ENCODE results near the gene TARBP1.
"Not testable (repeated sequence)": the region's sequence is repeated elsewhere in the genome, so short reads cannot be mapped to it uniquely, and the experiment has no call there.

TARBP1 gene

GRCh38 chr1:234505769-234506102 lies 26.8 kb upstream of the TARBP1 start:
- no peak for DNase-seq

- no peak for DNase-seq
These were observed 26.2 kb upstream of the TARBP1 start for GRCh38 chr1:234504969-234505768.

- DNase-seq: not testable (repeated sequence)
These were observed 25.3 kb upstream of the TARBP1 start for GRCh38 chr1:234504251-234504650.

DNA sequence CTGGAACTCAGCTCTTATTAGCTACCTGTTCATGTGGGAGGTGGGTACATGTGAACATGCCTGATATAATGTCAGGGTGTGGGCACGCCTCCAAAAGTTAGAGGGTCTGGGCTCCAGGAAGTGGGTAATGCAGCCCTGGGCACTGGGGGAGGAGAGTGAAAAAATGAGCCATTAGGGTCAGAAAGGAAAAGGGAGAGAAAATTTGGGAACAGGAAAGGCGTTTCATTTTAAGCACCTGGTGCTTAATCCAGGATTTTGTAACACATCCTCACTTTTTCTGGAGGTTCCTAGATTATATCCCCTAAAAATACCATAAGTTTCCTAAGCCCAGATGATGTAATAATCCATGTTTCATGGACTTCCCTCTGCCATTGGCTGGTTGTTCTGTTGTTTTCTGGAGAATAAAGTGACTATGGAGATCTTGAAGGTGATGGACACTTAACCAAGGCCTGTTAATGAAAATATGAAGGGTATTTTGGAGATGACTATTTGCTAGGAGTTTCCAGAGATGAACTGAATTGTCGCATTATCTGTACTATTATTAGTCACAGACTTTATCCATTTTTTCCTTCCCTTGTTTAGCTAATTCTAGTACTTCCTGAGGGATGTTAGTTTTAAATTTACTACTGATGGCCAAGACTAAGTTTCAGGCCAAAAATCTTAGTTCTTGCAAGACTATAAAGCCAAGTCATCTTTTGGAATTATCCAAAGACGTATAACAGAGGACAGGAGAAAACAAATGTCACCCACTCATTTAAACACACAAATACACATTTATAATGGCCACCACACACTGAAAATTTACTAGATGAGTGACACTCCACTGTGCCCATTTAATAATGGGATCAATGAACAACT lies 24.4 kb upstream of the TARBP1 start:
- no peak for DNase-seq

DNA sequence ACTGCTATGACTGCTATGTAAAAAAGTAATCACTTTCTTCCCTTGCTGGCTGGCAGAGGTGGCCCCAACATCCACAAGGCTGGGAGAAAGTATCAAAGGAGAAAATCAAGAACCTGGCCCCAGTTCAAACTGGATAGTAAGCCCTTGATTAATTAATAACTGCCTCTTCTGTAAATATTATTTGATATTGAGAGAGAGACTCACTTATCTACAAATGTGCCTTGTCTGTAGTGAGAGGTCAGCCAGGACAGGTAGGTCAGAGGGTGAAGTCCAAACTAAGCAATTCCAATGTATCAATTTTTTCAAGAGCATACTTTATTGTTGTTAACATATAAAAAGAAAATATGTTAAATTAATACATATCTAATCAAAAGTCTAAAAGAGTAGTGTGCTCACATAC lies 23.8 kb upstream of the TARBP1 start:
- no peak for DNase-seq

DNA sequence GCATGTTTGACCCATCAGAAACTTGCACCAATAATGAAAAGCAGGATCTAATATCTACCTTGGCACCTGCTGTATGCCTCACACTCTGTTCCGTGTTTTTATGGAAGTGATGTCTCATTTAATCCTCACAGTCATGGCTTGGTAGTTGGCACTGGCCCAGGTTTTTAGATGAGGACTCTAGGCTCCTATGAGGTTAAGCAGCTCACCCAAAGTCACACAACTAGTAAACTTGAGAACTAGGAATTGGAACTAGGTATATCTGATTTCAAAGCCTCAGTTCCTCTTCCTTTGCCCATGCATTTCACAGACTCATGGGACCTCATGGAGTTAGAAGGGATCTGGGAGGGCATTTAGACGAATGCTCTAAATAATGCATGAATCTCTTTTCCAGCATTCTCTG lies 21.3 kb upstream of the TARBP1 start:
- DNase-seq: no peak

DNA sequence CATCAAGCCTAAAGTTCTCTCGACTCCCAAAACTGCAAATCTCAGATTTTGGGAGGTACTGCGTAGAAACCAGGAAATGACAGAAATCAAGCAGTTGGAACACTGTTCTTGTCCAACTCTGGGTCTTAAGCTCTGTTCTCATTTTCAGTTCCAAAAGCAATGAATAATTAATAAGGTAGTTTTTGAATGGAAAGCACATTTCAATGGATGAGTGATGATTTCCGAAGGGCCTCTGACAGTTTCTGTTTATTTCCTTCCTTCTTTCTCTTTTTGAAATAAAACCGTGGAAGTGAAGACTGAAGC lies 20.9 kb upstream of the TARBP1 start:
- no peak for DNase-seq

DNA sequence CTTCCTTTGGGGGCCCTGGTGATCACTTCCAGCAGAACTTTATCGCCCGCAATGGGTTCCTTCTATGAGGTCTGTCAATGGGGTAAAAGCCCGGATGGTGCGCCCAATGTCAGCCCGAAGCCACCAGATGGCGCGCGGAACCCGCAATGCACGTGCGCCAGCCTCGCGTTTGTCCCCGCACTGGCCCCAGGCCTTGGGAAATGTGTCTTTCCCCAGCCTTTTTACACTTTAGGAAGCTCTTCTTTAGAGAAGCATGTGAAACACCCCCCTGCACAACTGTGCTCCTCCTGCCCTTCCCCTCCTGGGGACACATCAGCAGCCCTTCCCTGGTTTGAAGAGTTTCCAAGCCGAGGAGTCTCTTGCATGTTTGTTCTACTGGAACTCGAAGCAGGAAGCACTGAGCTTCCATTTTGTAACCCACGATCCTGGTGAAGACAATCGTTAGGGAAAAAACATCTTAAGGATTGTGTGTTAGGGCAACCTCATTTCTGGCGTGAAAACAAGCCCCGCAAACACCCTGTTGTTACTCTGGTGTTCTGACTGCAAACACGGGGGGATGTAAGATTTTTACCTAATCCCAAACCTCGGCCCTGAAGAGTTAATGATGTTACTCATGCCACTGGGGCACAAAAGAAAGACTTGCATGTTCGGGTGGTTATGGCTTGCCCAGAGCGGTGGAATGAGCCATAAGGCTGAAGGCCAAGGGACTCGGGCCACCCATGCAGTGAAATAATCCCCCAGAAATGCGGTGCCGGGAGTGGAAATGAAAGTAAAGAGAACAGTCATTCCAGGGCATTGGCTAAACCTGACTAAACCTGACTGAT lies 20.4 kb upstream of the TARBP1 start:
- DNase-seq: peak; percentile 72

GRCh38 chr1:234498448-234499118 lies 19.6 kb upstream of the TARBP1 start:
- no peak for DNase-seq

- no peak for DNase-seq
These were observed 18.6 kb upstream of the TARBP1 start for GRCh38 chr1:234497589-234497988.

DNA sequence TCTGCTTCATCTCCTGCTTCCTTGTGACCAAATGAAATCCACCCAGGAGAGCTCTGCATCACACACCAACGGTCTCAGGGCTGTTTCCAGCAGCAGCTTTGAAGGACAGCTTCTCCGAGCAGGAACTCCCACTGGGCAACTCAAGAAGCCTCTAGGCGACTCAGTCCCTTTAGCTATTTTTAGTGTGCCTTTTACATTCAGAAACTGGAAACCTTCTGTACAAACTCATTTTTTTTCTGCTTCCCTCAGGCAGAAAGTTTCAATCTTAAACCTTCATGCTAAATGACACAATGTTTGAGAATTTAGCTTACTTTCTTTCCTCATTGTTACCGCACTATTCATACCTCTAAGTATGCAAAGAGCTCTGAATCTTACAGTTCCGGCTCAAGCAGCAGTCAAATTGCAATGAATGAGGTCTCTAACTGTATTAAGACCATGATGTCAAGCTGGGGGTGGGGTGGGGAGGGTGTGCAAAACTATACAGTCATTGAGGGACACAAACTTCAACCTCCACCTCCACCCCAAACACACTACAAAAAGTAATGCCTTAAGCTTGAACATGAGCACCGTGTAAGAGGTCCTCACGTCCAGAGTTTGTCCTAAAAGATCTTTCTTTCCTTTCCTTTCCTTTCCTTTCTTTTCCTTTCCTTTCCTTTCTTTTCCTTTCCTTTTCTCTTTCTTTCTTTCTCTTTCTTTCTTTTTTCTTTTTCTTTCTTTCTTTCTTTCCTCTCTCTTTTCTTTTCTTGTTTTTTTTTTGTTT lies 16.4 kb upstream of the TARBP1 start:
- no peak for DNase-seq

DNA sequence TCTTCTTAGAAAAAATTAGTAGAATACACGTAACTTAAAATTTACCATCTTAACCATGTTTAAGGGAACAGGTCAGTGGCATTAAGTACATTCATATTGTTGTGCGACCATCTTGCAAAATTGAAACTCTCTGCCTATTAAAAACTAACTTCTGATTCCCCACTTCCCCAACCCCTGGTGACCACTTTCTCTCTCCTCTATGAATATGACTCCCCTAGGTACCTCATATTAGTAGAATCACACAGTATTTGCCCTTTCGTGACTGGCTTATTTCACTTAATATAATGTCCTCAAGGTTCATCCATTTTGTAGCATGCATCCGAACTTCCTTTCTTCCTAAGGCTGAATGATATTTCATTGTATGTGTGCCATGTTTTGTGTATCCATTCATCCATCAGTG lies 15.1 kb upstream of the TARBP1 start:
- DNase-seq: no peak

DNA sequence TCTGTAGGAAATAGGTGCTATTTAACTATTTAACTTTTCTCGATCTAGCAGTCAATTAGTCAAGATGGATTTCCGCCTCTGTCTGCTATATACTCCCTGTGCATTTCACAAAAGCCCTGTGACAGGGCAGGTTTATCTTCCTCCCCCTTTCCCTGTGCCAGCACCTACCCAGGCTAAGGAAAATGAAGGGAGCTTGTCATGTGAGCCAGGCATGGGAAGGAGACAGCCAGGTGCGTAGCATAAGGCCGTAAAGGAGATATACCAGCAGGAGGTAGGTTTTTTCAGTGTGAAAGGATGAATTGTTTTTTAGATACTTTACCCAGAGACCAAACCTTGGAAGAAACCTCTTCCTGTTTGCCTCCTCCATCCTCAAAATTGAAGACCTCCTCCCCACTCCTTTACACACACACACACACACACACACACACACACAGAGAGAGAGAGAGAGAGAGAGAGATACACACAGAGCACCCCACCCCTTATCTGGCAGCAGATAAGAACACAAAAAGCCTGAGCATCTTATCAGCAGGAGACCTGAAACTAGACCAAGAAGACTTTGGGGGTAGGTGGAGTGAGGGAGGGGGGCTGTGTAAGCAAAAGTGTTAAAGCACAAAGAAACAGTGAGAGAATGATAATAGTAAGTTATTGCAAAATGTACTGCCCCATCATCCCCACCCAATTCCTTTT lies 12.0 kb upstream of the TARBP1 start:
- no peak for DNase-seq

- no peak for DNase-seq
These were observed 10.7 kb upstream of the TARBP1 start for GRCh38 chr1:234489698-234490077.

DNA sequence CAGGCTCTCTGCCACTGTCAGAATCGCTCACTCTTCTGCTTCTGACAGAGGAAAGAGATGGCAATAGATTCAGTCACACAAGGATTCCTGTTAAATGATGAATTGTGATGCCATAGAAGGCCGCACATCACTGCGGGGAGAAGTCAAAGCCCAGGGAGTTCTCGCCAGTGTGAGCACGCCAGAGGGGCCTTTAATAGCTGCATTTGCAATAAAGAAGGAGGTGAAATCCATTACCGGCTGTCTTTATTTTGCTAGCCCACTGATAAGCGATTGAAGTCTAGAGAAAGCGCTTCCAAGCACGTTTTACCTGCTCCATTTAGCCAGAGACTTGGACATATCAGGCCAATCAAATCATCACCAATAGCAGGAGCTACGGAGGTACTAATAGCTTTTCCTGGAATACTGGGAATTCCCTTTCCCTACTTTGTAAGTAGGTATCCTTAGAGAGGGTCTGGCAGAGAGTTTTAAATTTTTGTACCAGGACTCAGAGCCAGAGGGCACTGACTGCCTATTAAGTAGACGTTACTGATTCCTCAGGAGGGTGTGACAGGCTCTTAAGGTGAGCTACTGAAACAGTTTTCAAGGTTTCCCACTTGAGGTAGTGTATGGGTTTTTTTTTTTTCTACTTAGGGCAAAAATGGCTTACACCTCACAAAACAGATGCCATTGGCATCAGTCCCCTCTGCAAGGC lies 10.2 kb upstream of the TARBP1 start:
- no peak for DNase-seq

DNA sequence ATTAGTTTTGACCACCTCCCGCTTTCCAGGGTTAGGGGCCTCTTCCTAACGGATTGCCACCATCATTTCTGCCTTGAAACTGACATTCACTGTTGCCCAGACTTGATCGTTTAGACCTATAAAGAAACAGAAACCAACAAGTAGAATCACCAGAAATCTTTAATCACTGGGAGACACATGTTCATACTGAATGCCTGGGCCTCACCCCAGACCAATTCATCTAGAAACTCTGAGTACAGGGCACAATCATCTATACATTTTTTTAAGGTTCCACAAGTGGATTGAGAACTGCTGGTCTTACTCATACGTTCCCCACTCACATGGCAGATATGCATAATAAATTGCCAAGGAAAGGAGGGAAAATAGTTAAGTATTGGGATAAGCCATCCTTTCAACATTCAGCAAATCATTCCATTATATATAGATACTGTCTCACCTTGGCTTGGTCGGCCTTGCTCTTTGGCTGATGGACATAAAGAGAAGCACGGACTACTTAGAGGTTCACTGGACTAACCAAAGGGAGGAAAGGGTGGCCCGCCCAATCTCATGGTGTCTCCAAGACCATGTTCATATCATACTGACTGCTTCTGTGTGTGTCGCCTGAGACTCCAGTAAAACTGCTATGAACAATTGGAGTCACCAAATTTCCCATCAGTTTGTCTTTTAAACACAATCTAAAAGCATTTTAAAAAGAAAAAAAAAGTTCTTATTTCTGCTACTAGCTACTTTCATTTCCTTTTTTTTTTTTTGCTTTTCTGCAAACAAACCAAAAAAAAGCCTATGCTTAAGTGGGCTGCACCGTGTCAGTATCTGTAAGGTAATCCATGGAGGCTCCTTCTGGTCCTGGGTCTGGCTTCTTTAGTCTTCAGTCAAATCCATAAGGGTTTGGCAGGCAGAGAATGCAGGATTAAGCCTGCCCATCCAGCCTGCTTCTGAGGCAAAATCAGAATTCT lies 9.4 kb upstream of the TARBP1 start:
- no peak for DNase-seq

DNA sequence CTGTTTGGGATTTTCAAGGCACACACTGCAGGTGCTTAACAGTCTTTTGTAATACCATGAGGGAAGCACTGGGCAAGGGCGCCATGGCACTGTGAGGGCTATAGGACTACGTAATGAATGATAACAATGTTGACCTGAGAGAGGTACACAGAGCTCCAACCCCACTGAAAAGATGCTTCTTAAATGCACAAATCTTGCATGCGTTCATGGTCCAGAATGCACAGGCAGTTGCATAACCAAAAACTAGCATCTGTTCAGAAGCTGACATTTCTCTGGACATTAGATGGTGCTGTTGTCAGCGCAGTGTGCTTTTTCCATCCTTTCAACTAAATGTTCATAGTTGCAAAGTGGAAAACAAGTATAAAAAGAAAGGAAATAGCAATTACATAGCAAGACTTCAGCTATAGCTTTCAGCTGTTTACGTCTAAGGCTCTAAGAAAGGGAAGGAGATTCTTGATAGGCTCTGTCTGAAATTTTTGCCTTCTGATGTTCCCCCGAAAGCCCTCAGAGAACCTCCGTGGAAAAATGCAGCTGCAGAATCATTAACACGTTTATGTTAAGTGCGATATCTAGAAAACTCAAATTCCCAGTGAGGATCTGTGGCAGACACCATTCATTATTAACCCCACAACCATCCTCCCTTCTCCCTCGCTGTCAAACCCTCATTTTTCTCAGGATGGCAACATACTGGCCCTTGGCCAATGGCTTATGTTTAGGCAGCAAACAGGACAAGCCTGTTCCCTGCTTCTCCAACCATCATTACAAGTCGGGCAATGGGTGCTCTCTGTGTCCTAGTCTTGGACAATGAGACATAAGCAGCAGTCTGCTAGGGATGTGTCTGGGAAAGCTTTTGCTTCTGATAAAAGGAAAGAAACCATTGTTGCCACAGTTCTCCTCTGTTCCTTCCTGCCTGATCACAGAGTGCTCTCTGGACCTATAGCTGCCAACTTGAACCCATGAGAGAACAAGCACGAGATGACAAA lies 8.2 kb upstream of the TARBP1 start:
- DNase-seq: peak; percentile 21

DNA sequence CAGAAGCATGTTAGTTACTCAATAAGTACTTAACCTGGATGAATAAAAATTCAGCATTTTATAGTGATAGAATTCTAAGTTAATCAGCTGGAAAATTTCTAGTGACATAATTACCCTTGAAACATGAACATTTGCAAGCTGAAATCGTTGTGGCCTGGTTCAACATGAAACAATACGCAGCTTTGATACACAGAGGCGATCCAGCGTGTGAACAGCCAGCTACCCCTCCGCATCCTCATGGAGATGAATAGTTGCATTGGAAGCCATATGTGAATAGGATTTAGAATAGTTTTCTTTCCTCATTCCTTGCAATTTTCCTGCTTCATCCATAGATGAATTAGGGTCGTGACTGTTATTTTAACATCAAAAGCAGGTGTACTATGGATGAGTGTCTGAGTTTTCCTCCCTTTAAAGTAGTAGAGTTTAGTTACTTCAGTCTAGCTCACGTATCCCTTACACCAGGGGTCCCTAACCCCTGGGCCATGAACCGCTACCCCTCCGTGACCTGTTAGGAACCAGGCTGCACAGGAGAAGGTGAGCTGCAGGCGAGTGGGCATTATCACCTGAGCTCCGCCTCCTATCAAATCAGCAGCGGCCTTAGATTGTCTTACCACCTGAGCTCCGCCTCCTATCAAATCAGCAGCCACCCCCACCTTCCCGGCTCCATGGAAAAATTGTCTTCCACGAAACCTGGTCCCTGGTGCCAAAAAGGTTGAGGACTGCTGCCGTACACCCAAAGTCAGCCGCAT lies 6.2 kb upstream of the TARBP1 start:
- DNase-seq: no peak

All from COR-L47 (cell line).